GM13977 (cell line): Measurements from ENCODE around the gene PNPLA1.

ENCODE experiments used
- DNase-seq: peaks from one replicate; pipeline ENCODE4 v3.0.0; 2012; ENCODE audit warnings: low spot score
- in situ Hi-C: fragments of 300-500 bp; cut with MboI; formaldehyde crosslinking; loops from one replicate; pipeline ENCODE4 v1.12.0; 2022; ENCODE audit warnings: low sequenced_read_pairs, low pct_unique_long_range_greater_than_20kb, mixed read lengths, inconsistent platforms; ENCODE audit not compliant: unreplicated experiment
- TF ChIP-seq, protein P1 (sequence below): IDR thresholded peaks from 2 replicates; pipeline ENCODE4 v1.5.1; 2012; ENCODE audit warnings: mild to moderate bottlenecking, control low read depth; ENCODE audit not compliant: insufficient read depth; ENCODE audit errors: extremely low read depth, missing control alignments

PNPLA1 gene

DNA sequence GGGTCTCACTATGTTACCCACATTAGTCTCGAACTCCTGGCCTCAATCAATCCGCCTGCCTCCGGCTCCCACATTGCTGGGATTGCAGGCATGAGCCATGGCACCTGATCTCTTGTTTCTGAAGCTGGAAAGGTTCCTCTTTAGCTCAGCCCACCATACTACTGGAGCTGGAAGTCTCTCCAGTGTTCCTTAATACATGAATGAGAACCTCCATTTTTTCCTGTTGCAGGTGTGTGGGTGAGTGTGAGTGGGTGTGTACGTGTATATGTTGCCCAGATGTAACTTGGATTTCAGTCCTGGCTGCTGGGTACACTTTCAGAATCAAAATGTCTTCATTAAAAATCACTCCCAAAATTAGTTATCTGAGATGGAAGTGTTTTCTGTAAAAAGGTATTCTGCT, 11.1 kb downstream of the PNPLA1 start:
- DNase-seq: no peak
- TF ChIP-seq, protein P1, sequence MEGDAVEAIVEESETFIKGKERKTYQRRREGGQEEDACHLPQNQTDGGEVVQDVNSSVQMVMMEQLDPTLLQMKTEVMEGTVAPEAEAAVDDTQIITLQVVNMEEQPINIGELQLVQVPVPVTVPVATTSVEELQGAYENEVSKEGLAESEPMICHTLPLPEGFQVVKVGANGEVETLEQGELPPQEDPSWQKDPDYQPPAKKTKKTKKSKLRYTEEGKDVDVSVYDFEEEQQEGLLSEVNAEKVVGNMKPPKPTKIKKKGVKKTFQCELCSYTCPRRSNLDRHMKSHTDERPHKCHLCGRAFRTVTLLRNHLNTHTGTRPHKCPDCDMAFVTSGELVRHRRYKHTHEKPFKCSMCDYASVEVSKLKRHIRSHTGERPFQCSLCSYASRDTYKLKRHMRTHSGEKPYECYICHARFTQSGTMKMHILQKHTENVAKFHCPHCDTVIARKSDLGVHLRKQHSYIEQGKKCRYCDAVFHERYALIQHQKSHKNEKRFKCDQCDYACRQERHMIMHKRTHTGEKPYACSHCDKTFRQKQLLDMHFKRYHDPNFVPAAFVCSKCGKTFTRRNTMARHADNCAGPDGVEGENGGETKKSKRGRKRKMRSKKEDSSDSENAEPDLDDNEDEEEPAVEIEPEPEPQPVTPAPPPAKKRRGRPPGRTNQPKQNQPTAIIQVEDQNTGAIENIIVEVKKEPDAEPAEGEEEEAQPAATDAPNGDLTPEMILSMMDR: no peak
- in situ Hi-C loops: no loop called here

DNA sequence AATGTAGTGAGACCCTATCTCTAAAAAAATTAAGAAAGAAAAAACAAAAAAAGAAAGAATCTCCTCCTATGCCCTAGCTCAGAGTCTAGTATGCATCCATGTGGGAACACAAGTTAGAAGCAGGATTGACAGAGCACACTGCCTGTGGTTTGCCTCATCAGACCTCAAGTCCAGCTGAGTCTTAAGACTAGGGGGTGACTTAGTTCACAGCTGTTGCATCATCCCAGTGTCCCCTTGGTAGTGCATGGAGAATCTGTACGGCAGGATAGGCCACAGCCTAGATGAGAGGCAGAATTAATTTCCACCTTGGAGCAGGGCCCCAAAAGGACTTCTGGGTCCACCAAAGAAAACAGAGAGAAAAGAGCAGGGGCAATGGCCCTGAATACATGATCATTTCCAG, 13.7 kb downstream of the PNPLA1 start:
- TF ChIP-seq, protein P1: no peak
- no peak for DNase-seq
- in situ Hi-C loops: no loop called here

DNA sequence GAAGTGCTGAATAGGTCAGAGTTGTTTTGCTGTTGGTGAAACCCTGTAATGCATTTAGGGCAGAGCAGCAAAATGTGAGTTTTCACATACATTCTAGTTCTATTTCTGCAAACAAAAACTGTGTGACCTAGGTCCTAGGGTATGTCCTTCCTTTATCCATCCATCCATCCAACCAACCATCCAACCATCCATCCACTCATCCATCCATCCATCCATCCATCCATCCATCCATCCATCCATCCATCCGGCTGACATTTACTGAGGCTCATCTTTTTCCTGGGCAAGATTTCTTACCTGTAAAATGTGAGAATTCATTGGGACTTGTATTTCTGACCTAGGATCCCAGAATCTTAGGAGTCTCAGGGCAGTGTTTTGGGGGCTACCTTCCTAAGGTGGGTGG, 14.5 kb downstream of the PNPLA1 start:
- TF ChIP-seq, protein P1: no peak
- in situ Hi-C loops: no loop called here

DNA sequence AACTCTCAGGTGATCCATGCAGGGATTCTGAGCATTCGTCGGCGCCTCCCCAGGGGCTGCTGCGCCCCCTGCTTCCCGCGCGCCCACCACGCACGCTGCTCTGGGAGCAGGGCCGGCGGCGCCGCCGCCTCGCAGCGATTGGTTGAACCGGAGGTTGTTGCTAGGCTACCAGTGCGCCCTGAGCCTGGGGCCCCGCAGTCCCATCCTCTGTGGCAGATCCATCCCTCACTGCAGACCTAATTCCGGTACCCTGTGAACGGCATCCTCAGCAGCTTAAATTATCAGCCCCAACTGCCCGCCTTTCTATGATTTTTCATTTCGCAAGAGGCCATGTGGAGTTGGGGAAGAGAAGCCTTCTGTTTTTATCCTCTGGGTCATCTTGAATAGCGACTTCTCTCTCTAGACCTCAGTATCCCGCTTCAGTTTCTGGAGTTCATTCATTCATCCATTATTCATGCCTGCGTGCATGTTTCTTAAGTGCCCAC, 15.4 kb downstream of the PNPLA1 start:
- TF ChIP-seq, protein P1: no peak
- in situ Hi-C loops: no loop called here
- no peak for DNase-seq

More for the DNA sequence above, 14.5 kb downstream of the PNPLA1 start:
- no peak for DNase-seq

DNA sequence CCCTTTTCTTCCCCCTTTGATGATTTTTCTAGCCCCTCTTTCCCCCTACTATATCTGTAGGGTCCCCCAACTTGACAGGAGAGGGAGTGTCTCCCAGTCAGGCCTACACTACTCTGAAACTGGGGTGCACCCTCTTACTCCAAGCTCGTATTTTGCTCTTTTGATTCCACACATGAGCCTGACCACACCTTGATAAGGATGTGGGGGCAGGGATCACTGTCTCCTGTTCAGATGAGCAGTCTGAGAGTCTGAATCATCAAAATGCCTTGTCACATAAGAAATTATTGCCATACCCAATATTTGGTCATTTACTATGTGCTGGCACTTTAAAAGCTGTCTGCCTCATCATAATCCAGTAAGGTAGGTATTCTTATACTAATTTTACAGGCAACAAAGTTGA, 15.9 kb downstream of the PNPLA1 start:
- no peak for DNase-seq
- in situ Hi-C loops: no loop called here
- TF ChIP-seq, protein P1: no peak

DNA sequence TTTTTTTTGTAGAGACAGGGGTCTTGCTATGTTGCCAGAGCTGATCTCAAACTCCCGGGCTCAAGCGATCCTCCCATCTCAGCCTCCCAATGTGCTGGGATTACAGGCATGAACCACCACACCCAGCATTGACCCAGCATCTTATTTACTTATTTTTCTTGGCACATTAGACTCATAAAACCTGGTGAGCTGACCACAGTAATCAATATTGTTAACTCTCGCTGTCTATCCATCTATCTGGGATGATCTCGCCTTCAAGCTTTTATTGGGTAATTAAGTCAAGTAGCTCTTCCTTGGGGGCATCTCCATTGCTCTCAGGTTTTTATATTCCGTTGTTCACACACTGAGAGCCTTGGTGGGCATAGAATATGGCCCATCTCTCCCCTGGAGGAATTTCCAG, 17.0 kb downstream of the PNPLA1 start:
- DNase-seq: no peak
- TF ChIP-seq, protein P1: no peak
- in situ Hi-C loops: no loop called here
